Neural cell (in vitro differentiated cells): Measurements from ENCODE around the gene ENO4. TPM values are rescaled to one million over a fixed set of nuclear protein-coding genes. Genes with fewer than 3 reads are reported as not detected.

Source experiments
- H2AFZ ChIP-seq: fragments of 200-600, 300-800 bp; sonication (generic), shearing (Covaris generic); 2 replicates; pipeline ENCODE4 v1.6.0; 2014; ENCODE audit warnings: low read depth, mild to moderate bottlenecking, antibody characterized with exemption, low read length, moderate library complexity
- H3F3A ChIP-seq: fragments of 200-600 bp; shearing (Covaris generic); 2 replicates; pipeline ENCODE4 v1.6.1; 2016; ENCODE audit warnings: mild to moderate bottlenecking, moderate library complexity, mixed read lengths, antibody characterized with exemption, low read length; ENCODE audit not compliant: insufficient read depth, poor library complexity, severe bottlenecking
- H3K27ac ChIP-seq: fragments of 200-600, 300-800 bp; sonication (generic), shearing (Covaris generic); 2 replicates; pipeline ENCODE4 v1.5.1; 2014; ENCODE audit warnings: mild to moderate bottlenecking, low read length, moderate library complexity
- H3K27me3 ChIP-seq: fragments of 300-800, 200-600 bp; sonication (generic), shearing (Covaris generic); 2 replicates; pipeline ENCODE4 v1.6.0; 2014; ENCODE audit warnings: mild to moderate bottlenecking, low read depth, low read length, moderate library complexity; ENCODE audit not compliant: insufficient read depth
- H3K36me3 ChIP-seq: fragments of 300-800, 200-600 bp; sonication (generic), shearing (Covaris generic); 2 replicates; pipeline ENCODE4 v1.5.1; 2014; ENCODE audit warnings: mild to moderate bottlenecking, antibody characterized with exemption, low read length, moderate library complexity; ENCODE audit not compliant: insufficient read depth
- H3K4me2 ChIP-seq: fragments of 300-800, 200-600 bp; sonication (generic), shearing (Covaris generic); 2 replicates; pipeline ENCODE4 v1.6.0; 2014; ENCODE audit warnings: mild to moderate bottlenecking, low read length
- H3K4me3 ChIP-seq: fragments of 300-800, 200-600 bp; sonication (generic), shearing (Covaris generic); 2 replicates; pipeline ENCODE4 v1.5.1; 2014; ENCODE audit warnings: mild to moderate bottlenecking, low read length, moderate library complexity
- H3K79me2 ChIP-seq: fragments of 200-600 bp; shearing (Covaris generic); replicated peaks from 2 replicates; pipeline ENCODE4 v1.6.0; 2014; ENCODE audit warnings: mild to moderate bottlenecking, low read length, moderate library complexity; ENCODE audit not compliant: insufficient read depth
- H3K9ac ChIP-seq: fragments of 300-800, 200-600 bp; sonication (generic), shearing (Covaris generic); 2 replicates; pipeline ENCODE4 v1.6.1; 2016; ENCODE audit warnings: mild to moderate bottlenecking, low read length, mixed read lengths
- H3K9me2 ChIP-seq: fragments of 200-600 bp; shearing (Covaris generic); 2 replicates; pipeline ENCODE4 v1.6.1; 2016; ENCODE audit warnings: mild to moderate bottlenecking, low read length, mixed read lengths; ENCODE audit not compliant: insufficient read depth
- H3K9me3 ChIP-seq: fragments of 200-600, 300-800 bp; sonication (generic), shearing (Covaris generic); 2 replicates; pipeline ENCODE4 v1.6.1; 2016; ENCODE audit warnings: mild to moderate bottlenecking, mixed run types, low read length, moderate library complexity, mixed read lengths
- H4K20me1 ChIP-seq: fragments of 200-600 bp; shearing (Covaris generic); 2 replicates; pipeline ENCODE4 v1.6.1; 2016; ENCODE audit warnings: mild to moderate bottlenecking, mixed run types; ENCODE audit not compliant: insufficient read depth
- CTCF ChIP-seq: fragments of 450-650 bp; IDR thresholded peaks from 2 replicates; pipeline ENCODE4 v1.5.1; 2014; ENCODE audit warnings: antibody characterized with exemption, mild to moderate bottlenecking, moderate library complexity; ENCODE audit not compliant: poor library complexity, severe bottlenecking
- EP300 ChIP-seq: fragments of 450-650 bp; conservative IDR thresholded peaks from 2 replicates; pipeline ENCODE4 v1.6.1; 2014; ENCODE audit warnings: antibody characterized with exemption, mild to moderate bottlenecking, moderate library complexity; ENCODE audit not compliant: poor library complexity, severe bottlenecking
- EZH2 ChIP-seq: fragments of 200-600, 300-800 bp; shearing (Covaris generic), sonication (generic); IDR thresholded peaks from 2 replicates; pipeline ENCODE4 v1.6.1; 2014; ENCODE audit warnings: antibody characterized with exemption, low read length, borderline replicate concordance, mild to moderate bottlenecking; ENCODE audit not compliant: insufficient read depth, poor library complexity, severe bottlenecking
- MXI1 ChIP-seq: fragments of 450-650 bp; conservative IDR thresholded peaks from 2 replicates; pipeline ENCODE4 v1.6.1; 2014; ENCODE audit warnings: antibody characterized with exemption, mild to moderate bottlenecking; ENCODE audit not compliant: poor library complexity, severe bottlenecking
- POLR2AphosphoS5 ChIP-seq: IDR thresholded peaks from 2 replicates; pipeline ENCODE4 v1.6.1; 2012
- RAD21 ChIP-seq: fragments of 450-650 bp; conservative IDR thresholded peaks from 2 replicates; pipeline ENCODE4 v1.6.1; 2014; ENCODE audit warnings: antibody characterized with exemption, mild to moderate bottlenecking, moderate library complexity
- REST ChIP-seq: IDR thresholded peaks from 2 replicates; pipeline ENCODE4 v1.6.1; 2012; ENCODE audit warnings: borderline replicate concordance
- SMC3 ChIP-seq: fragments of 450-650 bp; conservative IDR thresholded peaks from 2 replicates; pipeline ENCODE4 v1.6.1; 2014; ENCODE audit warnings: antibody characterized with exemption, mild to moderate bottlenecking, moderate library complexity; ENCODE audit not compliant: poor library complexity
- TAF1 ChIP-seq: IDR thresholded peaks from 2 replicates; pipeline ENCODE4 v1.6.1; 2012; ENCODE audit warnings: low read depth
- polyA plus RNA-seq: library from polyadenylated mRNA; depleted of rRNA; stranded (reverse); fragments of >200 nt; gene quantifications from 2 replicates; pipeline ENCODE4 v1.2.3, GENCODE V29; 2014

The ENO4 gene
- polyA plus RNA-seq, 1 donor from 2014 or later: 0.51 TPM

DNA sequence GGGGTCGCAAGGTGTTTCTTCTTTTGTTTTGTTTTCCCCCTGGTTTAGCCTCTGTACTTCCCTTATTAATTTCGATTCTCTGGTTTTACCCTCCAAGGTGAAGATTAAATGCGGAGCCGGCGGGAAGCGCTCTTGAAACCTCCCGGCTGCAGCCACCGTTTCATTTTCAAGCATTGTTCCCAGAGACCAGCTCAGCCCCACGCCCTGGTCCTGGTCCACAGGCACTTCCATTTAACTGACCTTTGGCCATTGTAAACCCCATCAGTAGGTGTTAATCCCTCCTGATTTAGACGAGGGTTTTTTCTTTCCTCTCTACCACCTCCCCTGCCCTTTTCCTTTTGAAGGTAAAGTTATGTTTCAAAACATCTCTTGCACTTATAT, 39.2 kb upstream of the ENO4 start:
- no peaks in the 10 kb centered on the region for H4K20me1 ChIP-seq
- no peaks in the 10 kb centered on the region for H3K9me2 ChIP-seq
- H3K9ac ChIP-seq: no peak overlapping the region
- TF ChIP-seq EZH2 (no peak), MXI1 (no peak), CTCF (no peak), SMC3 (no peak), RAD21 (no peak), TAF1 (no peak), REST (no peak)
- H3K4me3 ChIP-seq: no peak overlapping the region
- no peaks in the 10 kb centered on the region for H3K9me3 ChIP-seq
- H3K4me2 ChIP-seq: no peak overlapping the region
- H3K79me2 ChIP-seq: no peaks in the 10 kb centered on the region
- H3K27ac ChIP-seq: no peak overlapping the region
- no peaks in the 10 kb centered on the region for H3F3A ChIP-seq
- no peaks in the 10 kb centered on the region for H3K27me3 ChIP-seq
- no peaks in the 10 kb centered on the region for H3K36me3 ChIP-seq
- no peak overlapping the region for H2AFZ ChIP-seq

GRCh38 chr10:116810895-116811294, 38.4 kb upstream of the ENO4 start:
- H3K4me2 ChIP-seq: no peak overlapping the region
- no peaks in the 10 kb centered on the region for H3K36me3 ChIP-seq
- H3K9ac ChIP-seq: no peak overlapping the region
- H3F3A ChIP-seq: no peaks in the 10 kb centered on the region
- H3K79me2 ChIP-seq: no peaks in the 10 kb centered on the region
- H3K9me3 ChIP-seq: no peaks in the 10 kb centered on the region
- no peak for TF ChIP-seq EP300
- TF ChIP-seq RAD21: no peak
- no peak for TF ChIP-seq MXI1
- TF ChIP-seq POLR2AphosphoS5: no peak
- no peak for TF ChIP-seq TAF1
- no peak for TF ChIP-seq CTCF
- TF ChIP-seq SMC3: no peak
- TF ChIP-seq REST: no peak
- TF ChIP-seq EZH2: no peak
- no peaks in the 10 kb centered on the region for H3K27me3 ChIP-seq
- H2AFZ ChIP-seq: no peak overlapping the region
- no peak overlapping the region for H3K4me3 ChIP-seq
- H4K20me1 ChIP-seq: no peaks in the 10 kb centered on the region
- H3K9me2 ChIP-seq: no peaks in the 10 kb centered on the region
- no peak overlapping the region for H3K27ac ChIP-seq
